Measurements from ENCODE around the gene SAMD3.

The SAMD3 gene

DNA sequence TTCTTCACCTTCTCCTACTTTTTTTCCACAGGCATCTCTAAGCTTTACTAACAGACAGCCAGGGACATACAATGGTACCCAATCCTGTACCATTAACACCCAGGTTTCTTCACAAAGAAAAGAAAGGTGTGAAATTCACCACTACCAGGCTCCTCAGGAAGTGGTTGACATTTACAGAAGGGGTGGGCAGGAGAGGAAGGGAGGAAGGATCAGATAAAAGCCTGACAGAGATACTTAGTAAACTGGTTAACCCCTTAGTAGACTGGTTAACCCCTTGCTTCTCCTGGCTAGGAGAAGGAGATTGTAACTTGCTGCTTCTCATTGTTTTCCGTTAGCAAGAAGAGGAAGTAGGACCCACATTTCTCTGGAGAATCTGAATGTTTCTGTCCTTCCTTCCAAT is 7.2 kb downstream of the SAMD3 start:
- Histone ChIP-seq H4K20me1 (ENCODE audit: control insufficient read depth, insufficient read depth, low read depth, low read length) (no peaks in the 10 kb centered on the region), H3K79me2 (ENCODE audit: control insufficient read depth, low read length) (no peaks in the 10 kb centered on the region), H3K4me3 (ENCODE audit: low read length) (no peak overlapping the region), H3K9me3 (ENCODE audit: control insufficient read depth, insufficient read depth, low read length) (no peaks in the 10 kb centered on the region), H3K27ac (ENCODE audit: low read depth, low read length) (no peak overlapping the region), H3K36me3 (ENCODE audit: control insufficient read depth, low read length) (no peaks in the 10 kb centered on the region), H3K4me2 (ENCODE audit: low read length) (no peak overlapping the region), H3K4me1 (ENCODE audit: control insufficient read depth, low read length) (no peaks in the 10 kb centered on the region), H3K27me3 (ENCODE audit: control insufficient read depth, low read length) (no peaks in the 10 kb centered on the region), H3F3A (ENCODE audit: control insufficient read depth, insufficient read depth) (no peaks in the 10 kb centered on the region), H3K9me2 (replicated peaks; ENCODE audit: control insufficient read depth, low read length) (no peaks in the 10 kb centered on the region)
- TF ChIP-seq, protein P1, sequence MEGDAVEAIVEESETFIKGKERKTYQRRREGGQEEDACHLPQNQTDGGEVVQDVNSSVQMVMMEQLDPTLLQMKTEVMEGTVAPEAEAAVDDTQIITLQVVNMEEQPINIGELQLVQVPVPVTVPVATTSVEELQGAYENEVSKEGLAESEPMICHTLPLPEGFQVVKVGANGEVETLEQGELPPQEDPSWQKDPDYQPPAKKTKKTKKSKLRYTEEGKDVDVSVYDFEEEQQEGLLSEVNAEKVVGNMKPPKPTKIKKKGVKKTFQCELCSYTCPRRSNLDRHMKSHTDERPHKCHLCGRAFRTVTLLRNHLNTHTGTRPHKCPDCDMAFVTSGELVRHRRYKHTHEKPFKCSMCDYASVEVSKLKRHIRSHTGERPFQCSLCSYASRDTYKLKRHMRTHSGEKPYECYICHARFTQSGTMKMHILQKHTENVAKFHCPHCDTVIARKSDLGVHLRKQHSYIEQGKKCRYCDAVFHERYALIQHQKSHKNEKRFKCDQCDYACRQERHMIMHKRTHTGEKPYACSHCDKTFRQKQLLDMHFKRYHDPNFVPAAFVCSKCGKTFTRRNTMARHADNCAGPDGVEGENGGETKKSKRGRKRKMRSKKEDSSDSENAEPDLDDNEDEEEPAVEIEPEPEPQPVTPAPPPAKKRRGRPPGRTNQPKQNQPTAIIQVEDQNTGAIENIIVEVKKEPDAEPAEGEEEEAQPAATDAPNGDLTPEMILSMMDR (IDR thresholded peaks at IDR 0.05; ENCODE audit: low read depth, low read length, poor library complexity, severe bottlenecking) = no peak
- no peak for TF ChIP-seq EZH2phosphoT487 (IDR thresholded peaks at IDR 0.05; ENCODE audit: borderline replicate concordance, low read length)

DNA sequence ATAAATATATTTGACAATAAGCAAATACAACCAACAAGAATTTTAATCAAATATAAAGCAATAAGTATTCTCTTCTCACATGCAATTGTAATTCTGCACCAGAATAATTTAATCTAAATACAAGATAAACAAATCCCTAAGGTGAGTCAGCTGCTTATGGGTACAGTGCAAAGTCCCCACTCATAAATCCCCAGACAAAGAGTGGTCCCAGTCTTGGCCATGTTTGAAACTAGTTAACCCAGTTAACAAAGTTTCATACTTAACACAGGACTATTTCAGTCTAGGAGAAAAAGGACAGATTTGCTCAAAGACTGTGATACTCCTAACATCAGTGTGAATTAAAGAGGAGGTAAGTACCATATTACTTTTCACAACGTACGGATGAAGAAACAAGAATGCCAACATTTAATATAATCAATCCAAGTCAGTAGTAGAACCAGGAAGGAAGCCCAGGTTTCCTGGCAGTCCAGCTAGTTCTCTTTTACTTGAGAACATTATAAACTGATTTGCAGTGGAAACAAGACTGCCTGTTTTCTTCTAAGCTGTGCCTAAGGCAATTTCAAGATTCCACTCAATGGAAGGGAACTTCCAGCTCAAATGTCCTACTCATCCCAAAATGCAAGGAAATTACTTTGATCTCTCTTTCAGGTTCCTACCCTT is 10.4 kb downstream of the SAMD3 start:
- Histone ChIP-seq H3K4me1 (ENCODE audit: control insufficient read depth, low read length) (no peaks in the 10 kb centered on the region), H4K20me1 (ENCODE audit: control insufficient read depth, insufficient read depth, low read depth, low read length) (no peaks in the 10 kb centered on the region), H3K9me3 (ENCODE audit: control insufficient read depth, insufficient read depth, low read length) (no peaks in the 10 kb centered on the region), H3K4me2 (ENCODE audit: low read length) (no peak overlapping the region), H3K27ac (ENCODE audit: low read depth, low read length) (no peak overlapping the region), H3K79me2 (ENCODE audit: control insufficient read depth, low read length) (no peaks in the 10 kb centered on the region), H3K36me3 (ENCODE audit: control insufficient read depth, low read length) (no peaks in the 10 kb centered on the region), H3F3A (ENCODE audit: control insufficient read depth, insufficient read depth) (no peaks in the 10 kb centered on the region), H3K9me2 (replicated peaks; ENCODE audit: control insufficient read depth, low read length) (no peaks in the 10 kb centered on the region), H3K4me3 (ENCODE audit: low read length) (no peak overlapping the region), H3K27me3 (ENCODE audit: control insufficient read depth, low read length) (no peaks in the 10 kb centered on the region)
- TF ChIP-seq, protein P1 (IDR thresholded peaks at IDR 0.05; ENCODE audit: low read depth, low read length, poor library complexity, severe bottlenecking) = no peak
- TF ChIP-seq EZH2phosphoT487 (IDR thresholded peaks at IDR 0.05; ENCODE audit: borderline replicate concordance, low read length) = no peak

DNA sequence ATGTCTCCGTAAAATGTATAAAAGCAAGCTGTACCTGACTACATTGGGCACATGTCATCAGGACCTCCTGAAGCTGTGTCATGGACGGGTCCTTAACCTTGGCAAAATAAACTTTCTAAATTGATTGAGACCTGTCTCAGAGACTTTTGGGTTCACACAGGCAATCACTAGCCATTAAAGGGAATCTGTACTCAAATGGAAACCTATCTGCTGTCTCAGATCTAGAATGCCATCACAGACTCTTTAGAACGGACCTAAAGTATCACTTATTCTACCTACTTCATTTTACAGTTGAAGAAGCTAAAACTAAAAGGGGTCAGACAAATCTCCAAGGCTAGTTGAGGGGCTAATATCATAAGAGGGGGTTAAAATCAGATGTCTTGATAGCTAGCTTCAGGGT is 11.1 kb downstream of the SAMD3 start:
- no peaks in the 10 kb centered on the region for H3K27me3 ChIP-seq (ENCODE audit: control insufficient read depth, low read length)
- no peaks in the 10 kb centered on the region for H3F3A ChIP-seq (ENCODE audit: control insufficient read depth, insufficient read depth)
- H3K9me2 ChIP-seq (replicated peaks; ENCODE audit: control insufficient read depth, low read length) = no peaks in the 10 kb centered on the region
- no peak overlapping the region for H3K27ac ChIP-seq (ENCODE audit: low read depth, low read length)
- H3K79me2 ChIP-seq (ENCODE audit: control insufficient read depth, low read length) = no peaks in the 10 kb centered on the region
- no peak overlapping the region for H3K4me3 ChIP-seq (ENCODE audit: low read length)
- H3K4me2 ChIP-seq (ENCODE audit: low read length) = no peak overlapping the region
- no peaks in the 10 kb centered on the region for H3K9me3 ChIP-seq (ENCODE audit: control insufficient read depth, insufficient read depth, low read length)
- TF ChIP-seq, protein P1 (IDR thresholded peaks at IDR 0.05; ENCODE audit: low read depth, low read length, poor library complexity, severe bottlenecking) = no peak
- no peak for TF ChIP-seq EZH2phosphoT487 (IDR thresholded peaks at IDR 0.05; ENCODE audit: borderline replicate concordance, low read length)
- no peaks in the 10 kb centered on the region for H3K4me1 ChIP-seq (ENCODE audit: control insufficient read depth, low read length)
- H3K36me3 ChIP-seq (ENCODE audit: control insufficient read depth, low read length) = no peaks in the 10 kb centered on the region
- no peaks in the 10 kb centered on the region for H4K20me1 ChIP-seq (ENCODE audit: control insufficient read depth, insufficient read depth, low read depth, low read length)
